GM18520 (cell line): ENCODE results near the gene LIN7A.

ENCODE experiments used
- ATAC-seq: cut with Tn5 transposase; IDR thresholded peaks from one replicate; pipeline ENCODE4 v1.9.1; 2021; ENCODE audit not compliant: unreplicated experiment

LIN7A gene

GRCh38 chr12:80937391-80938238, at the start of gene LIN7A:
LIN7A (minus strand) TSS chr12:80937934; CDS start chr12:80937722, 212 bp downstream.
- no peak for ATAC-seq

DNA sequence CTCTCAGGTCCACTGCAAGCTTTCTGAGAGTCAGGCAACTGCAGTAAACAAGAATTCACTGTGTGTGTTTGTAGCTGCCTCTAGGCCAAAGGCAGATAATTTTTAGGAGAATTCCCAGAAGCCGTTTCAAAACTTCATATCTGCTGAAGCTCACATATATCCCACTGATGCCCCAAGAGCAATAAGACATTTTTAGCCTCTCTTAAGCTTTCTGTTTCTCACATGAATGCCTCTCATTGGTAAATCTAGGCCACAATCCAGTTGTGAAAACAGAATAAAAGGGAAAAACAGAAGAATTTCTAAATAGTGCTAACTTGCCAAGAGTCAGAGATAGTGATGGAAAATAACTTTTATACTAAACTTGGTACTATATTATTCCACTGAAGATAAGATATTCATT, 48.5 kb upstream of the LIN7A start:
- no peak for ATAC-seq

- ATAC-seq, result no peak
Observed at GRCh38 chr12:80979816-80980215, 42.1 kb upstream of the LIN7A start.

DNA sequence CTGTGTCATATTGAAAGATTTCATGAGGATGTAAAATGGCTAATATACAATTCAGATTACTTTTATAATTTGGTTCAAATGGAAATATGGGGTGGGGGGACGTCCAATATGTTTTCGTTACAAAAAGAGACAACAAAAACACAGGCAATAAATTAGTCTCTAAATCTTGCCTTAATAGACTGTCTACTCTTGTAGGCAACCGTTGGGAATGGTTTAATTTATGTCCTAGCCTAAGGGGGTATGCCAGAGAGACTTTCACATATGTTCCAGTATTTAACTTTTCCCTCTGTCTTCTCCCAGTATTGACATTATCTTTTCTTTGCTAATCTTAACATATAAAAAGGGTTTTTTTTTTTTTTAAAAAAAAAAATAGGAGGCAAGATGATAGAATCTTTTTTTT, 41.5 kb upstream of the LIN7A start:
- no peak for ATAC-seq

DNA sequence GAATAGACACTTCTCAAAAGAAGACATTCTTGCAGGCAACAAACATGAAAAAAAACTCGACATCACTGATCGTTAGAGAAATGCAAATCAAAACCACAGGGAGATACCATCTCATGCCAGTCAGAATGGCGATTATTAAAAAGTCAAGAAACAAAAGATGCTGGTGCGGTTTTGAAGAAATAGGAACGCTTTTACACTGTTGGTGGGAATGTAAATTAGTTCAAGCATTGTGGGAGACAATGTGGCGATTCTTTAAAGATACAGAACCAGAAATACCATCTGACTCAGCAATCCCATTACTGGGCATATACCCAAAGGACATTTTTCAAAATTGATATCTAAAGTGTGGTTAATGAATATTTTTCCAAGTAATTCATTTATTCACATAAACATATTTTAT, 39.6 kb upstream of the LIN7A start:
- no peak for ATAC-seq

DNA sequence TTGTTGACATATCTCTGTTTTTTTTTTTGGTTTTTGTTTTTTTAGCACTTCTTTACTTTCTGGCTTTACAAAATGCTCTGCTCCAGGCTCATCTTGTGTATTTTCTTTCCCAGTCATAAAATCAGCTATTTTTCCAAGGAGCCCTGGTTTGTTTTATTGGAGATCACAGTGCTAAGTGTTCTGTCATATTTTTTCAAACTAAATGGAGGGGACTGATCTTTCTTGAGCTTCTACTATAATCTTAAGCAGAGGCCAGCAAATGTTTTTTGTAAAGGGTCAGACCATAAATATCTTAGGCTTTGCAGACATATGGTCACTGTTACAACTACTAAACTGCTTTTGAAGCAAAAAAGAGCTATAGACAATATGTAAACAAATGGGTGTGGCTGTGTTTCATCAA, 30.6 kb upstream of the LIN7A start:
- no peak for ATAC-seq

- no peak for ATAC-seq
Observed at GRCh38 chr12:80967565-80967964, 29.8 kb upstream of the LIN7A start.

- ATAC-seq, result no peak
Observed at GRCh38 chr12:80966001-80966400, 28.3 kb upstream of the LIN7A start.

DNA sequence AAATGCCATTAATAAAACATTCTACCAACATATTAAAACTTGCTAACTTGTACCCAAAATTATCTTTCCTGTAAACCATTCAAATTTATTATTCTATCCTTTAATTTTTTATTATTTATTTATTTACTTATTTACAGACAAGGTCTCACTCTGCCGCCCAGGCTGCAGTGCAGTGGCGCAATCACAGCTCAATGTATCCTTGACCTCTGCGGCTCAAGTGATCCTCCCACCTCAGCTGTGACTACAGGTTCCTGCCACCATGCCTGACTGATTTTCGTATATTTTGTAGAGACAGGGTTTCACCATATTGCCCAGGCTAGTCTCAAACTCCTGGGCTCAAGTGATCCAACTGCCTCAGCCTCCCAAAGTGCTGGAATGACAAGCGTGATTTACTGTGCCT, 20.4 kb upstream of the LIN7A start:
- ATAC-seq, result no peak

DNA sequence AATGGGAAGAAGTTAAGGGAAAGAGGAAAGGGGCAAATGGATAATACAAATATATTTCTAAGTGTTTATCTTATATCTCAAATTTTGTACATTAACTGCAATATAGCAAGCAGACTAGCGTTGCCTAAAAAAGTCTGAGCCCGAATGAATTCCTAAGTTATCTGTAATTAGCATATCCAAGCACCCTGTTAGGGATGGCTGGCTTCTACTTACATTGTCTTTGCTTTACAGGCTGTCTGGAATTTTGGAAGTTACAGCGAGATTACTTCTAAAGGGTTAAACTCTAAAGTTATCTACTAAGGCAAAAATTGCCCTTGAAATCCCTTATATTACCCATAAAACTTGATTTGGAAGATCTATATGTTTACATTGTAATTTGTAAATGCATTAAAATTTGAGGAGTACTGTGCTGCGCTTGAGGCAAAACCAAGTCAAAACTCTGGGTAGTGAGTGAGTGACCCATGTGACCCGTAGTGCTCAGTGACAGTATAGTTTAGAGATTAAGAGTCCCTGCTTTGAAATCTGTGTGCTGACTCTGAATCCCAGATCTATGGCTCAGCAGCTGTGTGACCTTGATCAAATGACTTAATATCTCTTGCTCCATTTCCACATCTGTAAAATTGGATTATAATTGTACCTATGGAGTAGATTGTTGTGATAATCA, 17.3 kb upstream of the LIN7A start:
- no peak for ATAC-seq

DNA sequence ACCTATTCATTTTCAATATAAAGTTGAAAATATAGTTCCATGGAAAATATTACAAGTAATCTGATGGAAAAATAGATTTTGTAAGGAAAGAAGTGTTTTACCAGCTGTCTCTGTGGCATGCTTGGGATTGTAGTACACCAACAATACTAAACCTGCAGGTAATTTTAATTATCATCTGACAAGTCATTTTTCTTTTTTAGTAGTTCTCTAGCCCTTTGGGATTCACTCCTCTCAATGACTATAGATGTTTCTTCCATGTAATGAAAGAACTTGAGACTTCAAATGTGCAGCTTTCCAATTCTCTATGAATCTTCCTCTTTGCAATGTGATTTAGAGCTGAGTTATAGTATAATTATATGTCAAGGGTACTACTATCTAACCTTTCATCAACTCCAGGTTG, 14.7 kb upstream of the LIN7A start:
- ATAC-seq, result no peak

- ATAC-seq, result no peak
Observed at GRCh38 chr12:80946591-80946990, 8.9 kb upstream of the LIN7A start.

- no peak for ATAC-seq
Observed at GRCh38 chr12:80943338-80943737, 5.6 kb upstream of the LIN7A start.

DNA sequence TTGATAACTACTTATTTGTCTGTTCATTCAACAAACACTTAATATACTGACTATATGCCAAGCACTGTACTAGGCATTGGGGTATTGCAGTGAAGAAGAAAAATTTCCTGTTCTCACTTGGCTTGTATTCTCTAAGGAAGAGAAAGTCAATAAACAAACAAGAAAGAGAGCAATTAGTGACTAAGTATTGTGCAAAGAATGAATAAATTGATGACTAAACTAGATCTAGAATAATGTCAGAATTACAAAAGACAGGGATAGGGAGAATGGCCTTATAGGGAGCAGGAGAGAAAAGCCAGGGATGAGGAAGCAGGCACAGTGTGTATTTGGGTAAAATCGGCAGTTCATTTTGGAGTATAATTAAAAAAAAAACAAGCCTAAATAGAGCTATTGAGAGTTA, 4.2 kb upstream of the LIN7A start:
- no peak for ATAC-seq

GRCh38 chr12:80939231-80939950, 1.7 kb upstream of the LIN7A start:
- ATAC-seq, result no peak

- no peak for ATAC-seq
Observed at GRCh38 chr12:80938397-80938796, 663 bp upstream of the LIN7A start.

DNA sequence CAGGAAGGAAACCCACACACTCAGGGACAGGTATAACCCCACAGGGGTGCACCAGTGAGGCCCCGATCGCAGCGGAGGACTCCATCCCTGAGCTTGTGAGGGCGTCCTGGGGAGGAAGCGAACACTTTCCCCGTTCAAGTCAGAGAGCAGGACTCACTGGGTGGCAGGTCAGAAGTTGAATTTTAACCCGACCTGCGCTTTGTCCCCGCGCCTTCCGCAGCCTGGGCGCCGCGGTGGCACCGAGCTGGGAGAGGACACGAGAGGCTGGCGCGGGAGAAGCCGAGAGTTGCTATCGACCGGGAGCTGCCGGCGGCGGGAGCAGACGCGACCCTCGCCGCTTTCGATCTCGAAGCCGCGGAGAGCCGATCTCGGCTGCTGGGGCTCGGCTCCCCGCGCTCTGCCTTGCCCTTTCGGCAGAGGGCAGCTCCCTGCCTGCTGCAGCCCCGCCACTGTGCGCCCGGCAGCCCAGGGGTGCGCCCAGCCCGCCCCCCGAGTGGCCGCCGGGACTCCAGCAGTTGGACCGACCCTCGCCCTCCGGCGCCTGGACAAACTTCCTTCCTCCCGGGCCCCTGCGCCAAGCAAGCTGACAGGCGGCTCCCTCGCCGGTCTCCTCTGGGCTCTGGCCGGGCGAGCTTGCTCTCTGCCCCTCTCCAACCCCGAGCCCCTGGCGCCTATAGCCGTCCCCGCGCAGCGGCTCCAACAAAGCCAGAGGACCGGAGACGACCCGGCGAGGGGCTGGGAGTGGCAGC, 918 bp downstream of the LIN7A start:
- ATAC-seq, result peak; percentile 24

DNA sequence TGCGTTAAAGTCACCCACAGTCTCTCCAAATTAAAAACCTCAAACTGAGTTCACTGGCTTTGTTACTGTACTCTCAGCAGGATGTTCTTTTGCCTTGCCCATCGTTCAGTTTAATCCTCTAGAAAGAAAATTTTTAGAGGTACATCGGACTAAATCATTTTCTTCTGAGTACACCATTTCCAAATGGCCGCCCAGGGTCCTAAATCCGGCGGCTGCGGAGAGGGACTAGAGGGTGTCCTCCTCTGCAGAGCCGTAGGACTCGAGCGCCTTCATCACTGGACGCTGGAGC, 1.4 kb downstream of the LIN7A start:
- ATAC-seq, result no peak

- no peak for ATAC-seq
Observed at GRCh38 chr12:80935111-80935510, 2.6 kb downstream of the LIN7A start.

DNA sequence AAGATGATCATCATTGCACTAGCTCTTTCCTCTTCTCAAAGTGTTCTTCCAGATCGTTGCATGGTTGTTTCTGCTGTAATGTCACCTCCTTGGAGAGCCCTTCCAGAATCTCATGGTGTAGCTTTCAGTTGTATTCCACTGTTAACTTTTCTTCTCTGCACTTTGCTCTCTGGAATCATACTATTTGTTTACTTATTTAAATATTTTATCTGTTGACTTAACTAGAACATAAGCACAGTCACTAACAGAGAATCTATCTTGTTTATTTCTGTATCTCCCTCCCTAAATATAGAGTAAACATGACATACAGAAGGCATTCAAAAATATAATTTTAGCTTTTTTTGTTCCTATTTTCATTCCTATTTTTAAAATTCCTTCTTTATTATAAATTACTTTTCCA, 11.8 kb downstream of the LIN7A start:
- no peak for ATAC-seq

GRCh38 chr12:80925237-80925636, 12.5 kb downstream of the LIN7A start:
- no peak for ATAC-seq
